ENCODE results near the gene DYNC1I1.

DNA sequence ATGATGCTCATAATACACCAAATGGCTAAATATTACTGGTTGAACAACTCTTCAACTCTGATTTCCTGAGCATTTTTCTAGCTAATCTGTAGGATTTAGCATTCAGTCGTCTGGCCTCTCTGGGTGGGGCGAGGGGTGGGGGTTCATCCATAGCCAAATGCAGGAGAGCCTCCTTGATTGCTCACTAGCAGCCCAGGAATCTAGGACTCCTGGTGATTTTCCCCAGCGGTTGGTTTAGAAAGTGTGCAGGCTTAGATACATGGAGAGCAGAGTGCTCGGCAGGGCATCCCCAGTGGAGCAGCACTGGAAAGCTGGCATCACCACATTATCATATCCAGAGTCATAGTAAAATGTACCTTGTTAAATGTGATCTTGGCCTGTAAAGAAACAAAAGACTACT is 136.1 kb downstream of the DYNC1I1 start:
- TF ChIP-seq, protein P1, sequence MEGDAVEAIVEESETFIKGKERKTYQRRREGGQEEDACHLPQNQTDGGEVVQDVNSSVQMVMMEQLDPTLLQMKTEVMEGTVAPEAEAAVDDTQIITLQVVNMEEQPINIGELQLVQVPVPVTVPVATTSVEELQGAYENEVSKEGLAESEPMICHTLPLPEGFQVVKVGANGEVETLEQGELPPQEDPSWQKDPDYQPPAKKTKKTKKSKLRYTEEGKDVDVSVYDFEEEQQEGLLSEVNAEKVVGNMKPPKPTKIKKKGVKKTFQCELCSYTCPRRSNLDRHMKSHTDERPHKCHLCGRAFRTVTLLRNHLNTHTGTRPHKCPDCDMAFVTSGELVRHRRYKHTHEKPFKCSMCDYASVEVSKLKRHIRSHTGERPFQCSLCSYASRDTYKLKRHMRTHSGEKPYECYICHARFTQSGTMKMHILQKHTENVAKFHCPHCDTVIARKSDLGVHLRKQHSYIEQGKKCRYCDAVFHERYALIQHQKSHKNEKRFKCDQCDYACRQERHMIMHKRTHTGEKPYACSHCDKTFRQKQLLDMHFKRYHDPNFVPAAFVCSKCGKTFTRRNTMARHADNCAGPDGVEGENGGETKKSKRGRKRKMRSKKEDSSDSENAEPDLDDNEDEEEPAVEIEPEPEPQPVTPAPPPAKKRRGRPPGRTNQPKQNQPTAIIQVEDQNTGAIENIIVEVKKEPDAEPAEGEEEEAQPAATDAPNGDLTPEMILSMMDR (conservative IDR thresholded peaks at IDR 0.05; ENCODE audit: low read length), result no peak
- TF ChIP-seq EZH2phosphoT487 (IDR thresholded peaks at IDR 0.05; ENCODE audit: borderline replicate concordance), result no peak

All from Loucy (cell line).